ENCODE results near the gene CEP55. TPM values are rescaled to one million over a fixed set of nuclear protein-coding genes. Genes with fewer than 3 reads are reported as not detected.
A peak's percentile ranks its signal among the peaks of the same experiment; 100 is the strongest.

The CEP55 gene
- total RNA-seq, 1 donor, result 4.7 TPM

DNA sequence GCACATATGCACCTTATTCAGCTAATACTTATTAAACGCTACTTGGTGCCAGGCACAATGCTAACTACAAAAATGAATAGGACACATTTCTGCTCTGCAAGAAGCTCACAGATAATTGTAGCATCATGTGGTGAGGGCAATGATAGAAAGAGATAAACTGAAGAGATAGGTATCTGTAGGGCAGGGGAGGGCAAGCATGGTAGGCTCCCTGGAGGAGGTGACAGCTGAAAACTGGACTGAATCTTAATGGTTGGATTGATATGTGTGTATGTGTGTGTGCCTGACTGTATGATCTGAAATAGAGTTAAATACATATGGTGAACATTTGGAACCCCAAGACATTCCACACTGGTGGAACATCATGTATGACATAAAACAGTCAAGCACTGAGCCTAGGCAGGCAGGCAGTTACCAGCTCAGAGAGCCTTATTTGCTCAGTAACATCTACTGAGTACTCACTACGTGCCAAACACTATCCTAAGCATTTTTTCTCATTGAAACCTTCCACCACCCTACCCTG, 4.8 kb upstream of the CEP55 start:
- H3K79me2 ChIP-seq (ENCODE audit: insufficient read depth, low read length), result peaks cover 2% of the 10 kb centered on the region
- no peaks in the 10 kb centered on the region for H4K20me1 ChIP-seq (ENCODE audit: insufficient read depth, low read length)
- no peak for DNase-seq (ENCODE audit: insufficient read length, low spot score, missing footprints)
- H3K27me3 ChIP-seq (ENCODE audit: insufficient read depth, low read length), result no peaks in the 10 kb centered on the region
- H2AFZ ChIP-seq (ENCODE audit: low read length), result no peak overlapping the region
- no peak overlapping the region for H3K4me2 ChIP-seq (ENCODE audit: insufficient read depth, low read length)
- H3K9me3 ChIP-seq (ENCODE audit: low read depth, low read length), result no peaks in the 10 kb centered on the region
- H3K36me3 ChIP-seq (ENCODE audit: insufficient read depth, low read length), result no peaks in the 10 kb centered on the region
- no peak for TF ChIP-seq CTCF (IDR thresholded peaks at IDR 0.05; ENCODE audit: extremely low read depth, low read depth, low read length)
- H3K27ac ChIP-seq (ENCODE audit: low read depth, low read length), result no peak overlapping the region
- H3K4me3 ChIP-seq (ENCODE audit: insufficient read depth, low read length), result no peak overlapping the region
- H3K4me1 ChIP-seq (ENCODE audit: insufficient read depth, low read length), result peaks cover 5% of the 10 kb centered on the region

- Histone ChIP-seq H3K36me3 (ENCODE audit: insufficient read depth, low read length) (no peaks in the 10 kb centered on the region), H3K4me2 (ENCODE audit: insufficient read depth, low read length) (no peak overlapping the region), H3K79me2 (ENCODE audit: insufficient read depth, low read length) (peaks cover 15% of the 10 kb centered on the region), H4K20me1 (ENCODE audit: insufficient read depth, low read length) (no peaks in the 10 kb centered on the region), H3K4me3 (ENCODE audit: insufficient read depth, low read length) (no peak overlapping the region), H3K9me3 (ENCODE audit: low read depth, low read length) (no peaks in the 10 kb centered on the region), H3K4me1 (ENCODE audit: insufficient read depth, low read length) (peaks cover 8% of the 10 kb centered on the region), H2AFZ (ENCODE audit: low read length) (no peak overlapping the region), H3K27ac (ENCODE audit: low read depth, low read length) (no peak overlapping the region), H3K27me3 (ENCODE audit: insufficient read depth, low read length) (no peaks in the 10 kb centered on the region)
- no peak for DNase-seq (ENCODE audit: insufficient read length, low spot score, missing footprints)
- no peak for TF ChIP-seq CTCF (IDR thresholded peaks at IDR 0.05; ENCODE audit: extremely low read depth, low read depth, low read length)
Observed at GRCh38 chr10:93493162-93493561, 3.2 kb upstream of the CEP55 start.

- Histone ChIP-seq H3K79me2 (ENCODE audit: insufficient read depth, low read length) (peaks cover 29% of the 10 kb centered on the region), H3K4me2 (ENCODE audit: insufficient read depth, low read length) (no peak overlapping the region), H3K9me3 (ENCODE audit: low read depth, low read length) (no peaks in the 10 kb centered on the region), H3K4me1 (ENCODE audit: insufficient read depth, low read length) (peaks cover 11% of the 10 kb centered on the region), H3K4me3 (ENCODE audit: insufficient read depth, low read length) (no peak overlapping the region), H3K27ac (ENCODE audit: low read depth, low read length) (no peak overlapping the region), H2AFZ (ENCODE audit: low read length) (no peak overlapping the region), H4K20me1 (ENCODE audit: insufficient read depth, low read length) (no peaks in the 10 kb centered on the region), H3K27me3 (ENCODE audit: insufficient read depth, low read length) (no peaks in the 10 kb centered on the region), H3K36me3 (ENCODE audit: insufficient read depth, low read length) (no peaks in the 10 kb centered on the region)
- TF ChIP-seq CTCF (IDR thresholded peaks at IDR 0.05; ENCODE audit: extremely low read depth, low read depth, low read length), result no peak
- DNase-seq (ENCODE audit: insufficient read length, low spot score, missing footprints), result no peak
Observed at GRCh38 chr10:93494494-93494893, 1.9 kb upstream of the CEP55 start.

GRCh38 chr10:93495654-93496321, 624 bp upstream of the CEP55 start:
- no peak for TF ChIP-seq CTCF (IDR thresholded peaks at IDR 0.05; ENCODE audit: extremely low read depth, low read depth, low read length)
- DNase-seq (ENCODE audit: insufficient read length, low spot score, missing footprints), result peak; percentile 74

More at GRCh38 chr10:93495654-93496321, 624 bp upstream of the CEP55 start:
- no peaks in the 10 kb centered on the region for H3K9me3 ChIP-seq (ENCODE audit: low read depth, low read length)
- H2AFZ ChIP-seq (ENCODE audit: low read length), result peak overlapping the region; percentile 99
- peak overlapping the region; percentile 71 for H3K27ac ChIP-seq (ENCODE audit: low read depth, low read length)
- H3K36me3 ChIP-seq (ENCODE audit: insufficient read depth, low read length), result no peaks in the 10 kb centered on the region
- H3K79me2 ChIP-seq (ENCODE audit: insufficient read depth, low read length), result peaks cover 42% of the 10 kb centered on the region
- H3K4me1 ChIP-seq (ENCODE audit: insufficient read depth, low read length), result peaks cover 11% of the 10 kb centered on the region
- peak overlapping the region; percentile 93 for H3K4me2 ChIP-seq (ENCODE audit: insufficient read depth, low read length)
- no peaks in the 10 kb centered on the region for H3K27me3 ChIP-seq (ENCODE audit: insufficient read depth, low read length)
- no peaks in the 10 kb centered on the region for H4K20me1 ChIP-seq (ENCODE audit: insufficient read depth, low read length)
- H3K4me3 ChIP-seq (ENCODE audit: insufficient read depth, low read length), result peak overlapping the region; percentile 89
